Esophagus squamous epithelium (tissue), 5 donors: ENCODE measurements around the gene MTA1. TPM values are rescaled to one million over a fixed set of nuclear protein-coding genes. Genes with fewer than 3 reads are reported as not detected.

ENCODE experiments used
- DNase-seq: peaks from one replicate; lab custom pipeline; 2025; lab: John Stamatoyannopoulos, UW
- H3K27ac ChIP-seq, 4 donors: fragments of 200-600 bp; sonication (generic); one replicate each; pipeline ENCODE4 v1.5.1; 2016 to 2019; ENCODE audit warnings: mild to moderate bottlenecking in 1 of 4
- H3K27me3 ChIP-seq, 4 donors: fragments of 200-600 bp; sonication (generic); 1 replicate in 3 of 4; 2 replicates in 1 of 4; pipeline versions ENCODE4 v1.5.1 to v1.6.0; 2017 to 2021; ENCODE audit warnings: antibody characterized with exemption in 1 of 4
- H3K36me3 ChIP-seq, 3 donors: fragments of 200-600 bp; sonication (generic); one replicate each; pipeline ENCODE4 v1.5.1; 2016 to 2019
- H3K4me1 ChIP-seq, 3 donors: fragments of 200-600 bp; sonication (generic); one replicate each; pipeline ENCODE4 v1.5.1; 2017 to 2019
- H3K4me3 ChIP-seq, 4 donors: fragments of 200-600 bp; sonication (generic); 1 replicate in 3 of 4; 2 replicates in 1 of 4; pipeline ENCODE4 v1.5.1; 2016 to 2019; ENCODE audit warnings: mild to moderate bottlenecking in 2 of 4, moderate library complexity in 1 of 4
- H3K9me3 ChIP-seq, 3 donors: fragments of 200-600 bp; sonication (generic); one replicate each; pipeline ENCODE4 v1.5.1; 2016 to 2019
- CTCF ChIP-seq, 6 experiments: fragments of 450-650 bp in 4 of 6; fragments of 200-600 bp in 2 of 6; sonication (generic) in 2 of 6; IDR thresholded peaks; one replicate each; pipeline ENCODE4 v1.5.1; 2016 to 2019; ENCODE audit warnings: antibody characterized with exemption in 6 of 6, mild to moderate bottlenecking in 4 of 6, moderate library complexity in 4 of 6
- POLR2A ChIP-seq, 4 donors: fragments of 450-650 bp; IDR thresholded peaks; one replicate each; pipeline ENCODE4 v1.6.1; 2017; ENCODE audit warnings: antibody characterized with exemption in 4 of 4, mild to moderate bottlenecking in 4 of 4, moderate library complexity in 3 of 4
- WGBS, 2 donors: methylation state at CpG; one replicate each; pipeline ENCODE4 v1.1.5; 2018; 5-methylcytosine and 5-hydroxymethylcytosine counted together
- intact Hi-C: fragments of 100-400 bp; cut with DNase I; formaldehyde crosslinking; loops from one replicate; pipeline ENCODE4 v1.15.0; 2022
- total RNA-seq, 4 donors: library from RNA; depleted of rRNA; stranded (reverse); fragments of >200 nt; gene quantifications; one replicate each; pipeline ENCODE4 v1.1.0, GENCODE V29; 2016
- donor health status: DM: yes; HTN: yes; CAD: no.

MTA1 gene
- total RNA-seq, 4 donors from 2014 or later, result 19.9 to 64.7 (median 39.6) TPM

- no peaks in the 10 kb centered on the region for H3K27me3 ChIP-seq
- no peaks in the 10 kb centered on the region for H3K9me3 ChIP-seq
- peaks cover 0 to 37% (median 0%) of the 10 kb centered on the region in 3 donors for H3K36me3 ChIP-seq
- intact Hi-C loops, result no loop called here
- peaks cover 28 to 37% (median 31%) of the 10 kb centered on the region in 3 donors for H3K4me1 ChIP-seq
- WGBS, 2 donors, result 94 to 95% methylated on average over 14 to 20 of the region's 21 CpGs
- no peak for DNase-seq
- H3K4me3 ChIP-seq, result no peak overlapping the region
- no peak overlapping the region for H3K27ac ChIP-seq
- TF ChIP-seq CTCF (IDR thresholded peaks at IDR 0.05) (no peak), POLR2A (IDR thresholded peaks at IDR 0.05) (no peak)
These were observed 4.0 kb downstream of the MTA1 start for GRCh38 chr14:105423488-105424195.

- DNase-seq, result no peak
- intact Hi-C loops, result no loop called here
- WGBS, 2 donors, result 94% methylated on average over 3 of the region's 12 CpGs; no CpG with 5 or more reads in 1 of the 2 donors
- Histone ChIP-seq H3K4me3 (no peak overlapping the region), H3K27me3 (no peaks in the 10 kb centered on the region), H3K9me3 (no peaks in the 10 kb centered on the region), H3K27ac (no peak overlapping the region), H3K4me1 (peaks cover 20 to 29% (median 23%) of the 10 kb centered on the region in 3 donors), H3K36me3 (peaks cover 0 to 37% (median 0%) of the 10 kb centered on the region in 3 donors)
- no peak for TF ChIP-seq POLR2A (IDR thresholded peaks at IDR 0.05)
- TF ChIP-seq CTCF (IDR thresholded peaks at IDR 0.05), result no peak
These were observed 5.2 kb downstream of the MTA1 start for GRCh38 chr14:105424861-105425260.

- intact Hi-C loops, result no loop called here
- TF ChIP-seq CTCF (IDR thresholded peaks at IDR 0.05) (no peak), POLR2A (IDR thresholded peaks at IDR 0.05) (no peak)
- peaks cover 15 to 33% (median 22%) of the 10 kb centered on the region in 3 donors for H3K4me1 ChIP-seq
- no peaks in the 10 kb centered on the region for H3K27me3 ChIP-seq
- DNase-seq, result no peak
- H3K4me3 ChIP-seq, result no peak overlapping the region
- H3K9me3 ChIP-seq, result no peaks in the 10 kb centered on the region
- H3K27ac ChIP-seq, result no peak overlapping the region
- 95% methylated on average over 4 of the region's 23 CpGs; no CpG with 5 or more reads in 1 of the 2 donors for WGBS, 2 donors
- peaks cover 0 to 37% (median 0%) of the 10 kb centered on the region in 3 donors for H3K36me3 ChIP-seq
These were observed 6.2 kb downstream of the MTA1 start for GRCh38 chr14:105425823-105426247.

- DNase-seq, result no peak
- Histone ChIP-seq H3K4me1 (peaks cover 8 to 30% (median 18%) of the 10 kb centered on the region in 3 donors), H3K27me3 (no peaks in the 10 kb centered on the region), H3K9me3 (no peaks in the 10 kb centered on the region), H3K4me3 (no peak overlapping the region), H3K27ac (no peak overlapping the region), H3K36me3 (peaks cover 0 to 37% (median 0%) of the 10 kb centered on the region in 3 donors)
- WGBS, 2 donors, result 96% methylated on average over 9 to 12 of the region's 21 CpGs
- intact Hi-C loops, result no loop called here
- TF ChIP-seq POLR2A (IDR thresholded peaks at IDR 0.05) (no peak), CTCF (IDR thresholded peaks at IDR 0.05) (no peak)
These were observed 6.9 kb downstream of the MTA1 start for GRCh38 chr14:105426416-105427130.

- Histone ChIP-seq H3K27me3 (no peaks in the 10 kb centered on the region), H3K27ac (no peak overlapping the region), H3K9me3 (no peaks in the 10 kb centered on the region), H3K4me3 (no peak overlapping the region), H3K36me3 (peaks cover 0 to 37% (median 0%) of the 10 kb centered on the region in 3 donors), H3K4me1 (peaks cover under 1 to 21% (median 9%) of the 10 kb centered on the region in 3 donors)
- intact Hi-C loops, result no loop called here
- WGBS, 2 donors, result 94 to 97% methylated on average over 10 of the region's 10 CpGs
- no peak for DNase-seq
- no peak for TF ChIP-seq POLR2A (IDR thresholded peaks at IDR 0.05)
These were observed 7.8 kb downstream of the MTA1 start for GRCh38 chr14:105427412-105427811.
